Sigmoid colon (tissue), 4 donors: ENCODE measurements around the gene TMEM125.

Experiments used
- CTCF ChIP-seq, 4 experiments: fragments of 450-650 bp in 3 of 4; fragments of 200-600 bp in 1 of 4; IDR thresholded peaks; one replicate each; pipeline ENCODE4 v1.5.1; 2016 to 2019; ENCODE audit warnings: antibody characterized with exemption in 4 of 4, mild to moderate bottlenecking in 3 of 4, moderate library complexity in 2 of 4
- EP300 ChIP-seq, 4 donors: sonication (generic); formaldehyde crosslinking; IDR thresholded peaks; one replicate each; pipeline ENCODE4 v1.6.1; 2017; ENCODE audit warnings: antibody characterized with exemption in 4 of 4
- POLR2A ChIP-seq, 2 donors: fragments of 450-650 bp; IDR thresholded peaks; one replicate each; pipeline ENCODE4 v1.6.1; 2016; ENCODE audit warnings: antibody characterized with exemption in 2 of 2, mild to moderate bottlenecking in 2 of 2, moderate library complexity in 2 of 2
- POLR2AphosphoS5 ChIP-seq, 4 donors: sonication (generic); formaldehyde crosslinking; IDR thresholded peaks; one replicate each; pipeline ENCODE4 v1.6.1; 2017; ENCODE audit warnings: antibody characterized with exemption in 4 of 4

GRCh38 chr1:43288058-43288784 lies 18.4 kb downstream of the TMEM125 start:
- TF ChIP-seq CTCF (IDR thresholded peaks at IDR 0.05) (no peak), EP300 (IDR thresholded peaks at IDR 0.05) (no peak), POLR2AphosphoS5 (IDR thresholded peaks at IDR 0.05) (no peak), POLR2A (IDR thresholded peaks at IDR 0.05) (no peak)
